ENCODE measurements around the gene MSRB1. TPM values are rescaled to one million over a fixed set of nuclear protein-coding genes. Genes with fewer than 3 reads are reported as not detected.
"Not testable (repeated sequence)": the region's sequence is repeated elsewhere in the genome, so short reads cannot be mapped to it uniquely, and the experiment has no call there.

Gene MSRB1
- polyA plus RNA-seq, 1 experiment: 23.1 TPM

GRCh38 chr16:1961651-1962067 is 18.7 kb upstream of the MSRB1 start:
- no peak for DNase-seq (ENCODE audit: low read depth, low spot score)
- Histone ChIP-seq H3K4me3 (ENCODE audit: low read depth, low read length) (no peak overlapping the region), H3K27me3 (ENCODE audit: control insufficient read depth, insufficient read depth, low read length) (no peaks in the 10 kb centered on the region), H3K27ac (ENCODE audit: low read depth, low read length) (no peak overlapping the region), H3K9me3 (ENCODE audit: control insufficient read depth, insufficient read depth, low read length) (peaks cover 3% of the 10 kb centered on the region; the same call in 1 of the 2 replicates)
- TF ChIP-seq, protein P1, sequence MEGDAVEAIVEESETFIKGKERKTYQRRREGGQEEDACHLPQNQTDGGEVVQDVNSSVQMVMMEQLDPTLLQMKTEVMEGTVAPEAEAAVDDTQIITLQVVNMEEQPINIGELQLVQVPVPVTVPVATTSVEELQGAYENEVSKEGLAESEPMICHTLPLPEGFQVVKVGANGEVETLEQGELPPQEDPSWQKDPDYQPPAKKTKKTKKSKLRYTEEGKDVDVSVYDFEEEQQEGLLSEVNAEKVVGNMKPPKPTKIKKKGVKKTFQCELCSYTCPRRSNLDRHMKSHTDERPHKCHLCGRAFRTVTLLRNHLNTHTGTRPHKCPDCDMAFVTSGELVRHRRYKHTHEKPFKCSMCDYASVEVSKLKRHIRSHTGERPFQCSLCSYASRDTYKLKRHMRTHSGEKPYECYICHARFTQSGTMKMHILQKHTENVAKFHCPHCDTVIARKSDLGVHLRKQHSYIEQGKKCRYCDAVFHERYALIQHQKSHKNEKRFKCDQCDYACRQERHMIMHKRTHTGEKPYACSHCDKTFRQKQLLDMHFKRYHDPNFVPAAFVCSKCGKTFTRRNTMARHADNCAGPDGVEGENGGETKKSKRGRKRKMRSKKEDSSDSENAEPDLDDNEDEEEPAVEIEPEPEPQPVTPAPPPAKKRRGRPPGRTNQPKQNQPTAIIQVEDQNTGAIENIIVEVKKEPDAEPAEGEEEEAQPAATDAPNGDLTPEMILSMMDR (IDR thresholded peaks at IDR 0.05; ENCODE audit: low read depth, low read length): no peak
- ChIA-PET POLR2A (interaction anchor here (1.0 to 1.7 kb wide), 3 partner anchors 9 to 194 kb away, joined by 3 to 8 read pairs (median 4); partner anchors contain the start of genes MSRB1, TBL3 and TRAF7), CTCF (interaction anchor here (1.7 kb wide), 1 partner anchor 179 kb away, joined by 5 read pairs; no protein-coding TSS in a partner anchor)

DNA sequence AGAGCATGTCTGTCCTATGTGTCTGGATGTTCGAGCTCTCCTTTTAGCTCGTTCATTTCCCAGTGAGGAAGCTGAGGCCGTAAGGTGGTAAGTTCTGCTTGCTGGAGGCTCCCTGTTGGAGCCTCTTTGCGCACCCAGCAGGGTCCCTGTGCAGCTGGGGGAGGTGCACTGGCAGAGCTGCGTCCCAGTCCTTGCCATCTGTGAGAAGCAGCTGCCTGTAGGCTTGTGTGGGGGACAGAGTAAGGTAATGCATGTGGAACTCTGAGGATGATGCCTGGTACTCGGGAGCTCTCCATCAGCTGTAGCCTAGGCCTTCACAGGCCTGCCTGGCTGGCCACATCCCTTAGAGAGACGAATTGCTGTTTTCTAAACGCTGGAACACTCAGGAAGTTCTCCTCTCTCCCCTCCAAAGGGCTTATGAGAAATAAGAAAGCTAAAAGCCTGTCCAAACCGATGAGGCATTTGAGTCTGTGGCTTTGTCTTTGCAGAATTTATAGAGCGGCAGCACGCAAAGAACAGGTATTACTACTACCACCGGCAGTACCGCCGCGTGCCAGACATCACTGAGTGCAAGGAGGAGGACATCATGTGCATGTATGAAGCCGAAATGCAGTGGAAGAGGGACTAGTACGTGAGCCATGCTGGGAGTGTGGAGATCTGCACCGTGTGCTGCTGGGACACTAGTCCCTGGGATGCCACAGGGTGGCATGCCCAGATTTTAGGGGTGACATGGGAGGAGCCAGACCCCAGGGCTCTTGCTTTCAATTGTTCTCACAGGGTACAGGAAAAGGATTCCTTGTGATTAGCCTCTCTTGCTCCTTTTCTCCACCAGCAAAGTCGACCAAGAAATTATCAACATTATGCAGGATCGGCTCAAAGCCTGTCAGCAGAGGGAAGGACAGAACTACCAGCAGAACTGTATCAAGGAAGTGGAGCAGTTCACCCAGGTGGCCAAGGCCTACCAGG is 17.9 kb upstream of the MSRB1 start:
- Histone ChIP-seq H3K9me3 (ENCODE audit: control insufficient read depth, insufficient read depth, low read length) (peaks cover 3% of the 10 kb centered on the region; the same call in 1 of the 2 replicates), H3K27me3 (ENCODE audit: control insufficient read depth, insufficient read depth, low read length) (no peaks in the 10 kb centered on the region), H3K4me3 (ENCODE audit: low read depth, low read length) (peak overlapping the region; percentile 86), H3K27ac (ENCODE audit: low read depth, low read length) (peak overlapping the region; percentile 40)
- POLR2A ChIA-PET: interaction anchor here (0.6 to 1.7 kb wide), 6 partner anchors 10 to 194 kb away, joined by 3 to 9 read pairs (median 6); partner anchors contain the start of genes MSRB1, RAB26, TBL3 and TRAF7
- no peak for DNase-seq (ENCODE audit: low read depth, low spot score)
- TF ChIP-seq, protein P1 (IDR thresholded peaks at IDR 0.05; ENCODE audit: low read depth, low read length): no peak
- CTCF ChIA-PET: interaction anchor here (1.7 kb wide), 1 partner anchor 180 kb away, joined by 5 read pairs; no protein-coding TSS in a partner anchor

DNA sequence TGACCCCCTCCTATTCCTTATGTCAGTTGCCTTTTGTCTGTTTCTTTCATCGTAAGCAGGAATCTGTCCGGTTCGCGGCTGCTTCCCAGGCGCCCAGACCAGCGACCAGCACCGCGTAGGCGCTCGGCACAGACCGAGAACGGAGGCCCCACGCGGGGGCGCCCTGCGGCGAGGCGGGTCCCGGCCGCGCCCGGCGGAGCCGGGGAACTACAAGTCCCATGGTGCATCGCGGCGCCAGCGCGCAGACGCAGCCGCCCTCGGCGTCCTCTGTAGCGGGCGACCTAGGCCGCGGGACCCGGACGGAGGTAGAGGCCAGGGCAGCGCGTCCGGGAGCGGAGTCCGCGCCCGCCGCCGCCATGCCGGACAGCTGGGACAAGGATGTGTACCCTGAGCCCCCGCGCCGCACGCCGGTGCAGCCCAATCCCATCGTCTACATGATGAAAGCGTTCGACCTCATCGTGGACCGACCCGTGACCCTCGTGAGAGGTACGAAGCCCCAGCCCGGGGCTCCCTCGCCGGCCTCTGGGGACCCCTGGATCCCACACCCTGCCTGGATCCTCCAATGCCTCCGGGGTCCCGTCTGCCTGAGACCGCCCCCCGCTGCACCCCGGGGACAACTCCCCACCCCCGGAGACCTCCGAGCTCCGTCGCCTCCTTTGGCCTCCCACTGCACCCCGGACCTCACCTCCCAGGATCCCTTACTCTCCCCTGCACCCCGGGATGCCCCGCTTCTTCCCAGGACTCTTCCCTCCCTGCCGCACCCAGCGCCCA is 16.5 kb upstream of the MSRB1 start, which contains the start of gene NDUFB10:
Gene NDUFB10 (plus strand): TSS at position 270 of the 771 bp plus-strand sequence. CDS start 87 bp downstream, at position 357.
- Histone ChIP-seq H3K9me3 (ENCODE audit: control insufficient read depth, insufficient read depth, low read length) (peaks cover 3% of the 10 kb centered on the region; the same call in 1 of the 2 replicates), H3K4me3 (ENCODE audit: low read depth, low read length) (peak within 1 kb of the TSS; percentile 86), H3K27me3 (ENCODE audit: control insufficient read depth, insufficient read depth, low read length) (no peaks in the 10 kb centered on the region), H3K27ac (ENCODE audit: low read depth, low read length) (peak within 1 kb of the TSS; percentile 21)
- POLR2A ChIA-PET: interaction anchor here (0.9 kb wide), 1 partner anchor 18 kb away, joined by 3 read pairs; no protein-coding TSS in a partner anchor
- peak; percentile 67 for DNase-seq (ENCODE audit: low read depth, low spot score)
- CTCF ChIA-PET: no interaction called here
- TF ChIP-seq, protein P1 (IDR thresholded peaks at IDR 0.05; ENCODE audit: low read depth, low read length): peak; percentile 63

DNA sequence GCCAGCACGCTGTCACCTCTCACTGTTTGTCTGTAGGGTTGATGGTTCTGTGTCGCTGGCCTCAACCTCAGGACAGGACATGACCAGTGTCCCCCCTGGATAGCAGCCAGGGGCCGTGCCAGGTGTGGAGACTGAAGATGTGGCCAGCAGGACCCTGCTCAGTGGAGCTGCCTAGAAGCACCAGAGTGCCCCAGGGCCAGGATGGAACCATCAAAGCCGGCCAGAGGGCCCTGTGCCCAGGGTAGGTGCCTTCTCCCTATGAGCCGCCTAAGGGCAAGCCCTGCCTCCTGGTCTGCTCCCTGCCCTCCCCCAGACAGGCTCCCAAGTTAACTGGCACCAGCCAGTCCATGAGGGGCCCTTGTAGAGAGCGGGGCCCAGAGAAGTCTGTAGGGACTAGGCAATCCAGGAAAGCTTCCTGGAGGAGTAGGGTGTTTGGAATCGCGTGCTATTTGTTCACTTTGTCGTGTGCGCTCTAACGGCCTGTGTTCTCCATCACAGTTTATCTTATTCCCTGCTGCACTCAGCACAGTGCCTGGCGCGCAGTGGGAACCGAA is 15.8 kb upstream of the MSRB1 start:
- H3K9me3 ChIP-seq (ENCODE audit: control insufficient read depth, insufficient read depth, low read length): peaks cover 3% of the 10 kb centered on the region; the same call in 1 of the 2 replicates
- ChIA-PET CTCF (interaction anchor here (2.2 kb wide), 1 partner anchor 182 kb away, joined by 7 read pairs; no protein-coding TSS in a partner anchor), POLR2A (no interaction called here)
- no peaks in the 10 kb centered on the region for H3K27me3 ChIP-seq (ENCODE audit: control insufficient read depth, insufficient read depth, low read length)
- H3K4me3 ChIP-seq (ENCODE audit: low read depth, low read length): peak overlapping the region; percentile 43
- TF ChIP-seq, protein P1 (IDR thresholded peaks at IDR 0.05; ENCODE audit: low read depth, low read length): no peak
- DNase-seq (ENCODE audit: low read depth, low spot score): no peak
- peak overlapping the region; percentile 21 for H3K27ac ChIP-seq (ENCODE audit: low read depth, low read length)

DNA sequence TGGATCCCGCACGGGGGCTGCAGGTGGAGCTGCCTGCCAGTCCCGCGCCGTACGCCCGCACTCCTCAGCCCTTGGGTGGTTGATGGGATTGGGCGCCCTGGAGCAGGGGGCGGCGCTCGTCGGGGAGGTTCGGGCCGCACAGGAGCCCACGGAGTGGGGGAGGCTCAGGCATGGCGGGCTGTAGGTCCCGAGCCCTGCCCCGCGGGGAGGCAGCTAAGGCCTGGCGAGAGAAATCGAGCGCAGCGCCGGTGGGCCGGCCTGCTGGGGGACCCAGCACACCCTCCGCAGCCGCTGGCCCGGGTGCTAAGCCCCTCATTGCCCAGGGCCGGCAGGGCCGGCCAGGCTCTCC is 15.1 kb upstream of the MSRB1 start:
- H3K27me3 ChIP-seq (ENCODE audit: control insufficient read depth, insufficient read depth, low read length); H3K4me3 ChIP-seq (ENCODE audit: low read depth, low read length); H3K9me3 ChIP-seq (ENCODE audit: control insufficient read depth, insufficient read depth, low read length); DNase-seq (ENCODE audit: low read depth, low spot score); H3K27ac ChIP-seq (ENCODE audit: low read depth, low read length); POLR2A ChIA-PET: not testable (repeated sequence)
- CTCF ChIA-PET: interaction anchor here (2.2 kb wide), 1 partner anchor 182 kb away, joined by 7 read pairs; no protein-coding TSS in a partner anchor

GRCh38 chr16:1957434-1958142 is 14.6 kb upstream of the MSRB1 start:
- H3K9me3 ChIP-seq (ENCODE audit: control insufficient read depth, insufficient read depth, low read length); H3K27me3 ChIP-seq (ENCODE audit: control insufficient read depth, insufficient read depth, low read length); H3K27ac ChIP-seq (ENCODE audit: low read depth, low read length); H3K4me3 ChIP-seq (ENCODE audit: low read depth, low read length); DNase-seq (ENCODE audit: low read depth, low spot score): not testable (repeated sequence)
- POLR2A ChIA-PET: interaction anchor here (1.1 kb wide), 1 partner anchor 14 kb away, joined by 6 read pairs; the partner anchor contains the start of gene MSRB1
- CTCF ChIA-PET: interaction anchor here (2.2 kb wide), 1 partner anchor 183 kb away, joined by 7 read pairs; no protein-coding TSS in a partner anchor
